Esophagus muscularis mucosa (tissue), 4 donors: ENCODE measurements around the gene ANK3. TPM values are rescaled to one million over a fixed set of nuclear protein-coding genes. Genes with fewer than 3 reads are reported as not detected.

Experiments
- DNase-seq: peaks from one replicate; pipeline ENCODE4 v3.0.0-alpha.2; 2017; ENCODE audit errors: extremely low spot score
- H3K27ac ChIP-seq, 4 donors: fragments of 200-600 bp; sonication (generic); replicated peaks in 1 of 4; 1 replicate in 3 of 4; 2 replicates in 1 of 4; pipeline ENCODE4 v1.5.1; 2016 to 2019; ENCODE audit warnings: mild to moderate bottlenecking in 1 of 4
- H3K27me3 ChIP-seq, 4 donors: fragments of 200-600 bp; sonication (generic); one replicate each; pipeline versions ENCODE4 v1.5.1 to v1.6.0; 2016 to 2019
- H3K36me3 ChIP-seq, 4 donors: fragments of 200-600 bp; sonication (generic); one replicate each; pipeline ENCODE4 v1.5.1; 2016 to 2019
- H3K4me1 ChIP-seq, 4 donors: fragments of 200-600 bp; sonication (generic); one replicate each; pipeline ENCODE4 v1.5.1; 2016 to 2019
- H3K4me3 ChIP-seq, 4 donors: fragments of 200-600 bp; sonication (generic); 1 replicate in 2 of 4; 2 replicates in 2 of 4; pipeline ENCODE4 v1.5.1; 2016 to 2019; ENCODE audit warnings: mild to moderate bottlenecking in 4 of 4, moderate library complexity in 1 of 4
- H3K9me3 ChIP-seq, 4 donors: fragments of 200-600 bp; sonication (generic); 1 replicate in 3 of 4; 2 replicates in 1 of 4; pipeline ENCODE4 v1.5.1; 2016 to 2019
- EP300 ChIP-seq: sonication (generic); formaldehyde crosslinking; IDR thresholded peaks from one replicate; pipeline ENCODE4 v1.6.1; 2017; ENCODE audit warnings: antibody characterized with exemption
- POLR2A ChIP-seq: fragments of 450-650 bp; IDR thresholded peaks from one replicate; pipeline ENCODE4 v1.6.1; 2017; ENCODE audit warnings: antibody characterized with exemption, moderate library complexity, mild to moderate bottlenecking, low read depth
- POLR2AphosphoS5 ChIP-seq, 2 donors: sonication (generic); formaldehyde crosslinking; IDR thresholded peaks; one replicate each; pipeline ENCODE4 v1.6.1; 2017; ENCODE audit warnings: antibody characterized with exemption in 2 of 2
- WGBS: methylation state at CpG from one replicate; pipeline ENCODE4 v1.1.5; 2018; 5-methylcytosine and 5-hydroxymethylcytosine counted together
- intact Hi-C: fragments of 100-400 bp; cut with DNase I; formaldehyde crosslinking; loops from one replicate; pipeline ENCODE4 v1.15.1; 2023
- total RNA-seq, 4 donors: library from RNA; depleted of rRNA; stranded (reverse); fragments of >200 nt; gene quantifications; one replicate each; pipeline versions ENCODE4 v1.1.0 to v1.2.1, GENCODE V29; 2016
- TF ChIP-seq, protein P1 (sequence below), 3 experiments: fragments of 200-600 bp in 2 of 3; fragments of 450-650 bp in 1 of 3; sonication (generic) in 2 of 3; IDR thresholded peaks; one replicate each; pipeline ENCODE4 v1.5.1; 2017 to 2019; ENCODE audit warnings: antibody characterized with exemption in 3 of 3, mild to moderate bottlenecking in 2 of 3, moderate library complexity in 1 of 3

Gene ANK3
- total RNA-seq, 4 donors from 2014 or later, result 25.5 to 44.9 (median 26.6) TPM

DNA sequence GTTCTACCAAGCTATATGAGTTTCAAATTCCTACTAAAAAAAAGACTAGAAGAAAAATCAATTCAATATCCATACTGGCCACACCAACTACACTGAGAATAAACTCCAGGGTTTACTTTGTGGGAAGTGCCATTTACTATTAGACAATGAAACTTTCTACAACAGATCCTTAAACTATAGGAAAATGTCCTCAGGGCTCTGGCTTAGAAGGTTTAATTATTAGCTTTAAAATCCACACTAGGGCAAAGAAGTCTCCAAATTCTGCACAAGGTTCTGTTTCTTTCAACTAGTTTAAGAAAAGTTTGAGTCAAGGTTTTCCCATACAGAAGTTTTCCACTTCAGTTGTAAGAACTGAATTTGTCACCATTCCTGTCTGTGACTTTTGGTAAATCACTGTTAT is 251.6 kb downstream of the ANK3 start:
- H3K36me3 ChIP-seq, result no peaks in the 10 kb centered on the region
- H3K4me1 ChIP-seq, result peaks cover 0 to 14% (median 2%) of the 10 kb centered on the region in 4 donors
- H3K9me3 ChIP-seq, result no peaks in the 10 kb centered on the region
- no peaks in the 10 kb centered on the region for H3K27me3 ChIP-seq
- no peak overlapping the region for H3K4me3 ChIP-seq
- no peak overlapping the region for H3K27ac ChIP-seq
- intact Hi-C loops, result no loop called here
- no peak for DNase-seq
- no peak for TF ChIP-seq EP300
- TF ChIP-seq, protein P1, sequence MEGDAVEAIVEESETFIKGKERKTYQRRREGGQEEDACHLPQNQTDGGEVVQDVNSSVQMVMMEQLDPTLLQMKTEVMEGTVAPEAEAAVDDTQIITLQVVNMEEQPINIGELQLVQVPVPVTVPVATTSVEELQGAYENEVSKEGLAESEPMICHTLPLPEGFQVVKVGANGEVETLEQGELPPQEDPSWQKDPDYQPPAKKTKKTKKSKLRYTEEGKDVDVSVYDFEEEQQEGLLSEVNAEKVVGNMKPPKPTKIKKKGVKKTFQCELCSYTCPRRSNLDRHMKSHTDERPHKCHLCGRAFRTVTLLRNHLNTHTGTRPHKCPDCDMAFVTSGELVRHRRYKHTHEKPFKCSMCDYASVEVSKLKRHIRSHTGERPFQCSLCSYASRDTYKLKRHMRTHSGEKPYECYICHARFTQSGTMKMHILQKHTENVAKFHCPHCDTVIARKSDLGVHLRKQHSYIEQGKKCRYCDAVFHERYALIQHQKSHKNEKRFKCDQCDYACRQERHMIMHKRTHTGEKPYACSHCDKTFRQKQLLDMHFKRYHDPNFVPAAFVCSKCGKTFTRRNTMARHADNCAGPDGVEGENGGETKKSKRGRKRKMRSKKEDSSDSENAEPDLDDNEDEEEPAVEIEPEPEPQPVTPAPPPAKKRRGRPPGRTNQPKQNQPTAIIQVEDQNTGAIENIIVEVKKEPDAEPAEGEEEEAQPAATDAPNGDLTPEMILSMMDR (IDR thresholded peaks at IDR 0.05), result no peak
- TF ChIP-seq POLR2A, result no peak
- no peak for TF ChIP-seq POLR2AphosphoS5 (IDR thresholded peaks at IDR 0.05)

DNA sequence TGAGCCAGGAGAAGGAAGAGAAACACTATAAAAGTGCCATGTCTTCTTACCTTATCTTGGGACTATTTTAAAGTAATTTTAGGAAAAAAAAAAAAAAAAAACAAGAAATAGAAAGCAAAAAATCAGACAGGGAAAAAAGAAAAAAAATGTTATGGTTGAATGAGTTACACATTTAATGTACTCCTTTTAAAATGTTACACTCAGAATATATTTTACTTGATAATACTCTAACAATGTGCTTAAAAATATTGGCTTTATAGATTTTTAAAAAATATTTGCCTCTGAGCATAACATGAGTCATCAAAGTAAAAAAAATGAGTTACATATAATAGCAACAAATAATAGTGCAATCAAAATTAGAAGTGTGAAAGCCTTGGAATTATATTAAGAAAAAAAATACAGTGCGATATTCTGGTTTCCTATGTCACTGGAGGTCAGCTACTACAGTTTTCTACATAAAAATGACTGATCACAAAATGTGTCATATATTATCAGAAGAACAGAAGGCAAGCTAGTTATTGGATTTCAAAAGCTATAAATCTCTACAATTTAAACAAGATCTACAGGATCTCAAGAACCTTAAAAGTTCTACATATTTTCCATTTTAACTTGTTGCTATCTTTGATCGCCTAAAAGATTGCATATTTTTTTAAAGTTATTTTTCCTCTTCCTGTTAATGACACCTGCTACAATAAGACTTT is 252.2 kb downstream of the ANK3 start:
- Histone ChIP-seq H3K27ac (no peak overlapping the region), H3K4me3 (no peak overlapping the region), H3K4me1 (peaks cover 0 to 14% (median 2%) of the 10 kb centered on the region in 4 donors), H3K9me3 (no peaks in the 10 kb centered on the region), H3K36me3 (no peaks in the 10 kb centered on the region), H3K27me3 (no peaks in the 10 kb centered on the region)
- 89% methylated on average over 2 of the region's 2 CpGs for WGBS
- DNase-seq, result no peak
- TF ChIP-seq EP300 (no peak), POLR2AphosphoS5 (IDR thresholded peaks at IDR 0.05) (no peak), POLR2A (no peak)
- TF ChIP-seq, protein P1 (IDR thresholded peaks at IDR 0.05), result no peak
- intact Hi-C loops, result no loop called here

DNA sequence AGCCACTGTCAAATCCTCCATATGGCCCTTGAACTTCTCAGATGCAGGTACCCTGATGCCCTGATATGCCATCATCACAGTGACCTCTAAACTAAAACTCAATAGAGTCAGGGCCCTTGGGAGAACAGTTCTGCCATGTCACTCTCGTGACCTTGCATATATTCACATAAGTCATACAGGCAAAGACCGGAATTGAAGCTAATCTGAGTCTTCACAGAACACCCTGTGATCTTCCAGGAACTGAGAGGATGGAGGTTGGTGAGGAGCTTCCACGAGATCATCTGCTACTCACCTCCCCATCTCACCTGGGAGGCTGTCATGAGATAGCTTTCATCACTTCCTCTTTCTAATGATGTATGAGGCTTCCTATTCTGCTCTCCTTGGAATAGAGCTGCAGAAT is 254.7 kb downstream of the ANK3 start:
- WGBS, result 96% methylated on average over 3 of the region's 3 CpGs
- H3K9me3 ChIP-seq, result no peaks in the 10 kb centered on the region
- DNase-seq, result no peak
- TF ChIP-seq, protein P1 (IDR thresholded peaks at IDR 0.05), result no peak
- TF ChIP-seq EP300, result no peak
- TF ChIP-seq POLR2A, result no peak
- no peak for TF ChIP-seq POLR2AphosphoS5 (IDR thresholded peaks at IDR 0.05)
- no peak overlapping the region for H3K27ac ChIP-seq
- no peaks in the 10 kb centered on the region for H3K27me3 ChIP-seq
- no peak overlapping the region for H3K4me3 ChIP-seq
- peaks cover 0 to under 1% (median 0%) of the 10 kb centered on the region in 4 donors for H3K4me1 ChIP-seq
- intact Hi-C loops, result no loop called here
- no peaks in the 10 kb centered on the region for H3K36me3 ChIP-seq

DNA sequence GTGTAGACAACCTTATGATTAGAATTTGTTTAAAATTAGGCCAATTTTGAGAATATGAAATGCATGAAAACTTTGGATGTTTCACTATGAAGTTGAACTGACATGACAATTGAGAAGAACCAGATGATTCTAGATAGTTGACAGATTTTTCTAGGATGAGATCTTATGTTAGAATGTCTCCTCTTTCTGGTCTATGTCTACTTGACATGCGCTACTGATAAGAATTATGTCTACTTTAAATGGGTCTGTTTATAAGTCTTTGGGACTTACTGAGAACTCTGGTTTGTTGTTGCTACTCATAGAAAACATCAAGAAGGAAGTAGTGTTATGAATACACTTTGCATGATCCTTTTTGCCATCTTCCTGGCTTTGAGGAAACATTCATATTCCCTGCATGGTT is 255.1 kb downstream of the ANK3 start:
- H3K27ac ChIP-seq, result no peak overlapping the region
- intact Hi-C loops, result no loop called here
- no peak for DNase-seq
- H3K36me3 ChIP-seq, result no peaks in the 10 kb centered on the region
- no peaks in the 10 kb centered on the region for H3K4me1 ChIP-seq
- TF ChIP-seq POLR2A, result no peak
- TF ChIP-seq EP300, result no peak
- no peaks in the 10 kb centered on the region for H3K9me3 ChIP-seq
- 86% methylated on average over 1 of the region's 1 CpG for WGBS
- no peaks in the 10 kb centered on the region for H3K27me3 ChIP-seq
- no peak overlapping the region for H3K4me3 ChIP-seq

DNA sequence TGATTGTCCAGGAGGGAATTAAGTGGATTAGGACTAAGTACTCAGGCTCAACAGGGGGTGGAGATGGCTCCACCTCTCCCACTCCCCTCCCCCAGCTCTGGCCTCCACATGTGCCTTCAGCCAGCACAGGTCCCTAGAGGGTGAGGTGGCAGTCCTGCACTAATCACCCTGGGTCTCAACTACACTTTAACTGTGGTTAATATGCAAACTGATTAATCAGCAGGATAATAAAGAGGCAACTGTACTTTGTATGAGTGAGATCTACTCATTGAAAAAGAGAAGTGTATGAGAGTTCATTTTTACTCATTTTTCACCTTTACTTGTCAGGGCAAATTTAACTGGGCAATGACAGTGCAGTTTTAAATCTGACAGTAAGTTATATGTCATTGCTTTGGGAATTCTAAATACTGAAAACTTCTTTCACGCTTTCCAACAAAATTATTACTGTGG is 259.5 kb downstream of the ANK3 start:
- H3K36me3 ChIP-seq, result peaks cover 0 to 6% (median 0%) of the 10 kb centered on the region in 4 donors
- H3K4me1 ChIP-seq, result no peaks in the 10 kb centered on the region
- H3K4me3 ChIP-seq, result no peak overlapping the region
- 83% methylated on average over 1 of the region's 1 CpG for WGBS
- intact Hi-C loops, result no loop called here
- no peak overlapping the region for H3K27ac ChIP-seq
- H3K9me3 ChIP-seq, result no peaks in the 10 kb centered on the region
- DNase-seq, result no peak
- H3K27me3 ChIP-seq, result no peaks in the 10 kb centered on the region
- TF ChIP-seq, protein P1 (IDR thresholded peaks at IDR 0.05), result no peak
- TF ChIP-seq POLR2A (no peak), POLR2AphosphoS5 (IDR thresholded peaks at IDR 0.05) (no peak), EP300 (no peak)
